Testis (tissue), 3 donors: ENCODE results near the gene C11orf98. TPM values are rescaled to one million over a fixed set of nuclear protein-coding genes. Genes with fewer than 3 reads are reported as not detected.
"Not testable (repeated sequence)": the region's sequence is repeated elsewhere in the genome, so short reads cannot be mapped to it uniquely, and the experiment has no call there.

Experiments used
- DNase-seq: peaks from one replicate; pipeline ENCODE4 v3.0.0-alpha.2; 2019
- H3K27ac ChIP-seq, 2 donors: fragments of 200-600 bp; sonication (generic); one replicate each; pipeline ENCODE4 v1.5.1; 2019
- H3K27me3 ChIP-seq: fragments of 200-600 bp; sonication (generic); one replicate; pipeline ENCODE4 v1.5.1; 2019
- H3K36me3 ChIP-seq: fragments of 200-600 bp; sonication (generic); one replicate; pipeline ENCODE4 v1.5.1; 2017; ENCODE audit warnings: low read depth; ENCODE audit errors: missing control alignments
- H3K4me1 ChIP-seq: fragments of 200-600 bp; sonication (generic); one replicate; pipeline ENCODE4 v1.5.1; 2019
- H3K4me3 ChIP-seq, 2 donors: fragments of 200-600 bp; sonication (generic); one replicate each; pipeline ENCODE4 v1.5.1; 2017 to 2019
- H3K9me3 ChIP-seq: fragments of 200-600 bp; sonication (generic); one replicate; pipeline ENCODE4 v1.5.1; 2017
- POLR2A ChIP-seq: fragments of 450-650 bp; IDR thresholded peaks from one replicate; pipeline ENCODE4 v1.6.1; 2017; ENCODE audit warnings: antibody characterized with exemption, mild to moderate bottlenecking, moderate library complexity
- WGBS, 2 donors: methylation state at CpG; one replicate each; pipeline ENCODE4 v1.1.5; 2018; 5-methylcytosine and 5-hydroxymethylcytosine counted together
- intact Hi-C: fragments of 100-400 bp; cut with DNase I; formaldehyde crosslinking; loops from one replicate; pipeline ENCODE4 v1.15.1; 2023; ENCODE audit warnings: low total_unique reads
- polyA plus RNA-seq: library from polyadenylated mRNA; stranded (reverse); fragments of 350-450 nt; fragmentation: Illumina TruSeq; extraction: RNeasy Lipid Tissue Mini Kit (QIAGEN cat#74804); gene quantifications from one replicate; pipeline ENCODE4 v1.2.3, GENCODE V29; 2014; ENCODE audit warnings: low read depth, low replicate concordance; ENCODE audit not compliant: insufficient read depth
- total RNA-seq, 2 donors: library from RNA; depleted of rRNA; stranded (reverse); fragments of >200 nt; gene quantifications; one replicate each; pipeline ENCODE4 v1.2.3, GENCODE V29; 2016
- TF ChIP-seq, protein P1 (sequence below), 3 experiments: fragments of 450-650 bp in 2 of 3; fragments of 200-600 bp in 1 of 3; sonication (generic) in 1 of 3; IDR thresholded peaks; one replicate each; pipeline ENCODE4 v1.5.1; 2016 to 2019; ENCODE audit warnings: antibody characterized with exemption in 3 of 3, mild to moderate bottlenecking in 2 of 3, moderate library complexity in 1 of 3

C11orf98 gene
- total and polyA plus RNA-seq, 3 donors from 2014 or later, result 39.3 to 100 (median 62.8) TPM

DNA sequence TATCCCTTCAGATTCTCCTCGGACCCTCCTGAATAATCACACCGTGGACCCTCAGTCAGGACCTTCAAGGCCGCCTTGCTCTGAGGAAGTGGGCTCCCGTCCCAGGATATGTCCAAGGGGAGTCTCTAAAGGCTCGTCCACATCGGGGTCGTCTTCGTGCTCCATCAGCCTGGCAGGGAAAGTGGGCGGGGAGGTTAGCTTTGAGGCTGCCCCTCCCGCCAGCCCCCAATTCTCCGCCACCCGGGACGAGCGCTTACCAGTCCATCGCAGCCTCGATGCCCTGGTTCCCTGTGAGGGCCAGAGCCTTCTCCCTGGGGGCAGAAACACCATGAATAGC, 13.4 kb upstream of the C11orf98 start:
- peak overlapping the region; percentile 74 to 87 for H3K27ac ChIP-seq
- TF ChIP-seq, protein P1, sequence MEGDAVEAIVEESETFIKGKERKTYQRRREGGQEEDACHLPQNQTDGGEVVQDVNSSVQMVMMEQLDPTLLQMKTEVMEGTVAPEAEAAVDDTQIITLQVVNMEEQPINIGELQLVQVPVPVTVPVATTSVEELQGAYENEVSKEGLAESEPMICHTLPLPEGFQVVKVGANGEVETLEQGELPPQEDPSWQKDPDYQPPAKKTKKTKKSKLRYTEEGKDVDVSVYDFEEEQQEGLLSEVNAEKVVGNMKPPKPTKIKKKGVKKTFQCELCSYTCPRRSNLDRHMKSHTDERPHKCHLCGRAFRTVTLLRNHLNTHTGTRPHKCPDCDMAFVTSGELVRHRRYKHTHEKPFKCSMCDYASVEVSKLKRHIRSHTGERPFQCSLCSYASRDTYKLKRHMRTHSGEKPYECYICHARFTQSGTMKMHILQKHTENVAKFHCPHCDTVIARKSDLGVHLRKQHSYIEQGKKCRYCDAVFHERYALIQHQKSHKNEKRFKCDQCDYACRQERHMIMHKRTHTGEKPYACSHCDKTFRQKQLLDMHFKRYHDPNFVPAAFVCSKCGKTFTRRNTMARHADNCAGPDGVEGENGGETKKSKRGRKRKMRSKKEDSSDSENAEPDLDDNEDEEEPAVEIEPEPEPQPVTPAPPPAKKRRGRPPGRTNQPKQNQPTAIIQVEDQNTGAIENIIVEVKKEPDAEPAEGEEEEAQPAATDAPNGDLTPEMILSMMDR (IDR thresholded peaks at IDR 0.05), result no peak
- no peak for TF ChIP-seq POLR2A
- peak overlapping the region; percentile 74 to 94 for H3K4me3 ChIP-seq
- no peaks in the 10 kb centered on the region for H3K9me3 ChIP-seq
- no peaks in the 10 kb centered on the region for H3K27me3 ChIP-seq
- H3K36me3 ChIP-seq, result no peaks in the 10 kb centered on the region
- DNase-seq, result no peak
- 0 to 4% methylated on average over 9 to 14 of the region's 16 CpGs for WGBS, 2 donors
- peaks cover 20% of the 10 kb centered on the region for H3K4me1 ChIP-seq
- intact Hi-C loops, result loop anchor here (10.0 kb wide), 1 partner anchor 284 kb away; no protein-coding TSS in a partner anchor

DNA sequence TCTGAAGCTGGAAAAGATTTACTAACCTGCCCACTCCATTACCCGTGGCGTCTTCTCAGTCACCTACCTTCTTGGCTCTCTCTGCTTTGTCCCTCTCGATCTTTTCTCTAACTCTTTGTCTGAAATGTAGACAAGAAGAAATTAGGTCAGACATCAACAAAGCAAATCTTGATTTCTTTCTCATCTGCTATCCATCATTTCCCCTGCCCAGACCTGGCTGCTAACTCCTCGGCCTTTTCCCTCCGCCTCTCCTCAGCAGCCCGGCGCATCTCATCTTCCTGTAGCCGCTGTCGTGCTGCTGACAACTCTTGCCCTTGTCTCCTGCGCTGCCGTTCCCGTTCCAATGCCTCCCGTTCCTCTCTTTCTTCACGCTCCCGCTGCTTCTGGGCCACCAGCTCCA, 12.7 kb upstream of the C11orf98 start:
- no peaks in the 10 kb centered on the region for H3K36me3 ChIP-seq

GRCh38 chr11:62677156-62677555, 12.1 kb upstream of the C11orf98 start:
- H3K4me3 ChIP-seq, result no peak overlapping the region
- TF ChIP-seq, protein P1 (IDR thresholded peaks at IDR 0.05), result no peak
- no peak for TF ChIP-seq POLR2A
- WGBS, 2 donors, result 59 to 62% methylated on average over 6 of the region's 6 CpGs
- DNase-seq, result no peak
- H3K36me3 ChIP-seq, result no peaks in the 10 kb centered on the region
- H3K27ac ChIP-seq, result no peak overlapping the region
- no peaks in the 10 kb centered on the region for H3K27me3 ChIP-seq
- intact Hi-C loops, result loop anchor here (10.0 kb wide), 1 partner anchor 282 kb away; no protein-coding TSS in a partner anchor
- no peaks in the 10 kb centered on the region for H3K9me3 ChIP-seq
- H3K4me1 ChIP-seq, result peaks cover 26% of the 10 kb centered on the region

More for the DNA sequence above, 12.7 kb upstream of the C11orf98 start:
- H3K27ac ChIP-seq, result peak overlapping the region in 1 of 2 donors; percentile 74
- no peak for DNase-seq
- 52 to 56% methylated on average over 15 of the region's 15 CpGs for WGBS, 2 donors
- TF ChIP-seq POLR2A, result no peak
- TF ChIP-seq, protein P1 (IDR thresholded peaks at IDR 0.05), result no peak
- intact Hi-C loops, result loop anchor here (10.0 kb wide), 1 partner anchor 283 kb away; no protein-coding TSS in a partner anchor
- no peaks in the 10 kb centered on the region for H3K27me3 ChIP-seq
- peak overlapping the region; percentile 74 to 94 for H3K4me3 ChIP-seq
- H3K9me3 ChIP-seq, result no peaks in the 10 kb centered on the region
- peaks cover 21% of the 10 kb centered on the region for H3K4me1 ChIP-seq

- no peaks in the 10 kb centered on the region for H3K9me3 ChIP-seq
- H3K4me1 ChIP-seq, result peaks cover 26% of the 10 kb centered on the region
- no peak overlapping the region for H3K4me3 ChIP-seq
- no peak for DNase-seq
- no peaks in the 10 kb centered on the region for H3K36me3 ChIP-seq
- TF ChIP-seq, protein P1 (IDR thresholded peaks at IDR 0.05), result no peak
- TF ChIP-seq POLR2A, result no peak
- WGBS, 2 donors, result 49 to 61% methylated on average over 6 of the region's 6 CpGs
- intact Hi-C loops, result loop anchor here (10.0 kb wide), 1 partner anchor 282 kb away; no protein-coding TSS in a partner anchor
- H3K27me3 ChIP-seq, result no peaks in the 10 kb centered on the region
- no peak overlapping the region for H3K27ac ChIP-seq
Measured at GRCh38 chr11:62676698-62677097, 11.7 kb upstream of the C11orf98 start.

DNA sequence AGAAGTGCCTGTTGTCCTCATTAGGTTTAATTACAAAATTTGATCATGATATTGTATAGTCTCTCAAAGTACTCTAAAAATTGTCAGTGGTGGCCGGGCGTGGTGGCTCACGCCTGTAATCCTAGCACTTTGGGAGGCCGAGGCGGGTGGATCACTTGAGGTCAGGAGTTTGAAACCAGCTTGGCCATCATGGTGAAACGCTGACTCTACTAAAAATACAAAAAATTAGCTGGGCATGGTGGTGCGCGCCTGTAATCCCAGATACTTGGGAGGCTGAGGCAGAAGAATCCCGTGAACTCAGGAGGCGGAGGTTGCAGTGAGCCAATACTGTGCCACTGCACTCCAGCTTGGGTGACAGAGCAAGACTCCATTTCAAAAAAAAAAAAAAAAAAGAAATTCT, 10.4 kb upstream of the C11orf98 start:
- WGBS, 2 donors, result 86 to 95% methylated on average over 8 to 10 of the region's 10 CpGs
- H3K27ac ChIP-seq, H3K27me3 ChIP-seq, H3K9me3 ChIP-seq, H3K36me3 ChIP-seq, DNase-seq, H3K4me3 ChIP-seq: not testable (repeated sequence)
- peaks cover 26% of the 10 kb centered on the region for H3K4me1 ChIP-seq
- intact Hi-C loops, result loop anchor here (10.0 kb wide), 1 partner anchor 281 kb away; no protein-coding TSS in a partner anchor
